HG02884 (cell line): ENCODE measurements around the gene KCNA10.

Source experiments
- ATAC-seq: cut with Tn5 transposase; IDR thresholded peaks from one replicate; pipeline ENCODE4 v1.9.1; 2021; ENCODE audit warnings: mild to moderate bottlenecking, moderate library complexity; ENCODE audit not compliant: unreplicated experiment

Gene KCNA10

GRCh38 chr1:110502402-110503151, 16.4 kb downstream of the KCNA10 start:
- no peak for ATAC-seq

GRCh38 chr1:110501488-110502132, 17.4 kb downstream of the KCNA10 start:
- ATAC-seq, result no peak

GRCh38 chr1:110498270-110498669, 20.7 kb downstream of the KCNA10 start:
- no peak for ATAC-seq

GRCh38 chr1:110495926-110496600, 22.9 kb downstream of the KCNA10 start:
- no peak for ATAC-seq

- ATAC-seq, result no peak
These were observed 24.2 kb downstream of the KCNA10 start for GRCh38 chr1:110494522-110495406.

GRCh38 chr1:110494036-110494435, 24.9 kb downstream of the KCNA10 start:
- ATAC-seq, result no peak

- no peak for ATAC-seq
These were observed 25.8 kb downstream of the KCNA10 start for GRCh38 chr1:110493059-110493699.

GRCh38 chr1:110492573-110492972, 26.4 kb downstream of the KCNA10 start:
- ATAC-seq, result no peak

- no peak for ATAC-seq
These were observed 28.1 kb downstream of the KCNA10 start for GRCh38 chr1:110490791-110491451.

GRCh38 chr1:110489973-110490542, 28.9 kb downstream of the KCNA10 start:
- ATAC-seq, result no peak

GRCh38 chr1:110489406-110489805, 29.6 kb downstream of the KCNA10 start:
- ATAC-seq, result no peak

- no peak for ATAC-seq
These were observed 30.1 kb downstream of the KCNA10 start for GRCh38 chr1:110488867-110489266.

- no peak for ATAC-seq
These were observed 30.8 kb downstream of the KCNA10 start for GRCh38 chr1:110488161-110488560.

GRCh38 chr1:110487726-110488125, 31.2 kb downstream of the KCNA10 start:
- ATAC-seq, result no peak

GRCh38 chr1:110485725-110486124, 33.2 kb downstream of the KCNA10 start:
- ATAC-seq, result no peak

GRCh38 chr1:110484801-110485200, 34.2 kb downstream of the KCNA10 start:
- ATAC-seq, result no peak

GRCh38 chr1:110483308-110483685, 35.7 kb downstream of the KCNA10 start:
- ATAC-seq, result no peak

- no peak for ATAC-seq
These were observed 36.2 kb downstream of the KCNA10 start for GRCh38 chr1:110482662-110483307.

GRCh38 chr1:110481968-110482623, 36.9 kb downstream of the KCNA10 start:
- ATAC-seq, result no peak
